Keratinocyte (primary cell): Measurements from ENCODE around the gene INA. TPM values are rescaled to one million over a fixed set of nuclear protein-coding genes. Genes with fewer than 3 reads are reported as not detected.

Experiments used
- DNase-seq: peaks from one replicate; pipeline ENCODE4 v3.0.0-alpha.2; 2011; ENCODE audit warnings: low read depth, missing footprints, low spot score
- FAIRE-seq: peaks from 2 replicates; lab custom pipeline; 2011; peaks lifted over from hg19 to GRCh38; lab: Jason Lieb, UNC
- H2AFZ ChIP-seq: 2 replicates; pipeline ENCODE4 v1.6.0; 2012; ENCODE audit warnings: low read length, control low read depth, inconsistent platforms; ENCODE audit not compliant: control insufficient read depth
- H3K27ac ChIP-seq: 2 replicates; pipeline ENCODE4 v1.5.1; 2011; ENCODE audit warnings: low read length; ENCODE audit not compliant: control insufficient read depth, insufficient read depth
- H3K27me3 ChIP-seq: 3 replicates; pipeline ENCODE4 v1.6.0; 2011; ENCODE audit warnings: low read length; ENCODE audit not compliant: control insufficient read depth, insufficient read depth; ENCODE audit errors: extremely low read depth
- H3K36me3 ChIP-seq, 2 experiments: 2 replicates in 1 of 2; 3 replicates in 1 of 2; pipeline ENCODE4 v1.5.1; 2011; ENCODE audit warnings: low read length in 2 of 2, mild to moderate bottlenecking in 1 of 2; ENCODE audit not compliant: control insufficient read depth in 2 of 2, insufficient read depth in 2 of 2; ENCODE audit errors: extremely low read depth in 1 of 2
- H3K4me1 ChIP-seq: 3 replicates; pipeline ENCODE4 v1.5.1; 2011; ENCODE audit warnings: low read length; ENCODE audit not compliant: control insufficient read depth, insufficient read depth; ENCODE audit errors: extremely low read depth
- H3K4me2 ChIP-seq: 3 replicates; pipeline ENCODE4 v1.6.0; 2011; ENCODE audit warnings: low read depth, low read length; ENCODE audit not compliant: control insufficient read depth, insufficient read depth; ENCODE audit errors: extremely low read depth
- H3K4me3 ChIP-seq, 3 experiments: fragments of 200-600 bp in 1 of 3; sonication (generic) in 1 of 3; 2 replicates in 2 of 3; 3 replicates in 1 of 3; pipeline ENCODE4 v1.5.1; 2011 to 2016; ENCODE audit warnings: low read length in 3 of 3, mild to moderate bottlenecking in 3 of 3, control low read depth in 2 of 3, inconsistent platforms in 1 of 3, low read depth in 1 of 3, mixed read lengths in 1 of 3, mixed run types in 1 of 3, moderate library complexity in 1 of 3; ENCODE audit not compliant: control insufficient read depth in 2 of 3, insufficient read depth in 2 of 3; ENCODE audit errors: extremely low read depth in 1 of 3
- H3K79me2 ChIP-seq: 2 replicates; pipeline ENCODE4 v1.6.0; 2012; ENCODE audit warnings: low read length; ENCODE audit not compliant: control insufficient read depth, insufficient read depth
- H3K9ac ChIP-seq: 3 replicates; pipeline ENCODE4 v1.6.0; 2011; ENCODE audit warnings: low read length; ENCODE audit not compliant: control insufficient read depth, insufficient read depth; ENCODE audit errors: extremely low read depth
- H3K9me1 ChIP-seq: 3 replicates; pipeline ENCODE4 v1.6.0; 2011; ENCODE audit warnings: low read length; ENCODE audit not compliant: control insufficient read depth, insufficient read depth; ENCODE audit errors: extremely low read depth
- H3K9me3 ChIP-seq: 2 replicates; pipeline ENCODE4 v1.5.1; 2012; ENCODE audit warnings: low read depth, low read length; ENCODE audit not compliant: control insufficient read depth
- H4K20me1 ChIP-seq: 3 replicates; pipeline ENCODE4 v1.6.0; 2011; ENCODE audit warnings: low read length; ENCODE audit not compliant: control insufficient read depth, insufficient read depth; ENCODE audit errors: extremely low read depth
- EZH2 ChIP-seq: IDR thresholded peaks from one replicate; pipeline ENCODE4 v1.6.1; 2012; ENCODE audit warnings: inconsistent platforms, mild to moderate bottlenecking, low read length, moderate library complexity
- dilution Hi-C: fragments of 300-500 bp; cut with MboI; formaldehyde crosslinking; loops from one replicate; pipeline ENCODE4 v1.7.0; 2020; ENCODE audit warnings: low sequenced_read_pairs; ENCODE audit not compliant: extremely low pct_ligation_motif_present
- polyA plus RNA-seq, 5 experiments: library from polyadenylated mRNA; depleted of rRNA in 3 of 5; stranded (reverse) in 3 of 5; stranded (forward) in 1 of 5; unstranded in 1 of 5; fragments of >200 nt; gene quantifications; 1 replicate in 1 of 5; 2 replicates in 3 of 5; 3 replicates in 1 of 5; pipeline versions ENCODE4 v1.2.1 to v1.2.3, GENCODE V29; 2011 to 2012; ENCODE audit warnings: missing spikeins in 2 of 5, low read depth in 1 of 5, low replicate concordance in 1 of 5
- TF ChIP-seq, protein P1 (sequence below), 3 experiments: IDR thresholded peaks in 1 of 3; conservative IDR thresholded peaks in 1 of 3; optimal IDR thresholded peaks in 1 of 3; 2 replicates in 2 of 3; 3 replicates in 1 of 3; pipeline versions ENCODE3 to v1.5.1; 2011; ENCODE audit warnings: low read length in 3 of 3, mild to moderate bottlenecking in 3 of 3, moderate library complexity in 2 of 3, control low read depth in 1 of 3, inconsistent platforms in 1 of 3; ENCODE audit not compliant: insufficient read depth in 2 of 3; ENCODE audit errors: extremely low read depth in 1 of 3

INA gene
- polyA plus RNA-seq, 1 donor (not counting 4 experiments of a cell fraction or from before 2014, with no cell fraction given): 4.6 TPM

DNA sequence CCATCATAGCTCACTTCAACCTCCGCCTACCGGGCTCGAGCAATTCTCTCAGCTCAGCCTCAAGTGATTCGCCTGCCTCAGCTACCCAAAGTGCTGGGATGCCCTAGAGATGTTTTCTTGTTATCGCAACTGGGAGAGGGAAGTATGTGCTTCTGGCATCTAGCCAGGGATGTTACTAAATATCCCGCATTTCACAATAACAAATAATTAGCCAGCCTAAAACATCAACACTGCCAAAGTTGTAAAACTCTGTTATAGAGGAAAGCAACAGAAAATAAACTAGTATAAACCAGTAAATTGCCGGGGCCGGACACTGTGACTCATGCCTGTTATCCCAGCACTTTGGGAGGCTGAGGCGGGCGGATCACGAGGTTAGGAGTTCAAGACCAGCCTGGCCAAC is 7.2 kb downstream of the INA start:
- Histone ChIP-seq H3K27me3 (peaks cover 16% of the 10 kb centered on the region), H3K79me2 (no peaks in the 10 kb centered on the region), H3K9me1 (no peaks in the 10 kb centered on the region), H4K20me1 (no peaks in the 10 kb centered on the region), H3K4me1 (no peaks in the 10 kb centered on the region), H3K4me2 (no peak overlapping the region), H3K9ac (no peak overlapping the region), H2AFZ (no peak overlapping the region), H3K27ac (no peak overlapping the region), H3K4me3 (no peak overlapping the region), H3K36me3 (no peaks in the 10 kb centered on the region), H3K9me3 (no peaks in the 10 kb centered on the region)
- dilution Hi-C loops: no loop called here
- DNase-seq (no peak), FAIRE-seq (no peak)
- no peak for TF ChIP-seq EZH2
- TF ChIP-seq, protein P1, sequence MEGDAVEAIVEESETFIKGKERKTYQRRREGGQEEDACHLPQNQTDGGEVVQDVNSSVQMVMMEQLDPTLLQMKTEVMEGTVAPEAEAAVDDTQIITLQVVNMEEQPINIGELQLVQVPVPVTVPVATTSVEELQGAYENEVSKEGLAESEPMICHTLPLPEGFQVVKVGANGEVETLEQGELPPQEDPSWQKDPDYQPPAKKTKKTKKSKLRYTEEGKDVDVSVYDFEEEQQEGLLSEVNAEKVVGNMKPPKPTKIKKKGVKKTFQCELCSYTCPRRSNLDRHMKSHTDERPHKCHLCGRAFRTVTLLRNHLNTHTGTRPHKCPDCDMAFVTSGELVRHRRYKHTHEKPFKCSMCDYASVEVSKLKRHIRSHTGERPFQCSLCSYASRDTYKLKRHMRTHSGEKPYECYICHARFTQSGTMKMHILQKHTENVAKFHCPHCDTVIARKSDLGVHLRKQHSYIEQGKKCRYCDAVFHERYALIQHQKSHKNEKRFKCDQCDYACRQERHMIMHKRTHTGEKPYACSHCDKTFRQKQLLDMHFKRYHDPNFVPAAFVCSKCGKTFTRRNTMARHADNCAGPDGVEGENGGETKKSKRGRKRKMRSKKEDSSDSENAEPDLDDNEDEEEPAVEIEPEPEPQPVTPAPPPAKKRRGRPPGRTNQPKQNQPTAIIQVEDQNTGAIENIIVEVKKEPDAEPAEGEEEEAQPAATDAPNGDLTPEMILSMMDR (optimal IDR thresholded peaks at IDR 0.05 in 1 of 3, IDR thresholded peaks at IDR 0.05 in 1 of 3, conservative IDR thresholded peaks at IDR 0.05 in 1 of 3; ENCODE audit: extremely low read depth in 1 of 3, insufficient read depth in 2 of 3, low read length in 3 of 3): no peak

DNA sequence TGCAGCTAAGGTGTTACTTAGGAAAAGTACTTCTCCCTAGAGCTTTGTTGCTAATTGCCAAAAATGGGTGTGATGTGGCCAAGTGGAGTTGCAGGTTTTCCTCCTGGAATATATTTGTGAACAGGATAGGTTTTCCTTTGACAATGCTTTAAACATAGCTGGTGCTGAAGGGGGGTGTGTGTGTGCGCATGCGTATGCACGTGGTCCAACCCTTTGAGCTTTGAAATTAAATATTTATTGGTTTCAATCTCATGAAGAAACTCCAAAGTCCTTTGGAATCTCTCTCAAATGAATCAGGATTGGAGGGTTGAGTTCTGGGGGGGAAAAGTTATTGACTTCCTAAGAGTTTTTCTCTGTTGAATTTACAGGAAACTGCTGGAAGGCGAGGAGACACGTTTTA is 11.1 kb downstream of the INA start:
- Histone ChIP-seq H3K4me1 (no peaks in the 10 kb centered on the region), H3K27ac (no peak overlapping the region), H3K9me3 (no peaks in the 10 kb centered on the region), H3K27me3 (peaks cover 8% of the 10 kb centered on the region), H3K9ac (no peak overlapping the region), H3K79me2 (no peaks in the 10 kb centered on the region), H4K20me1 (no peaks in the 10 kb centered on the region), H3K4me2 (no peak overlapping the region), H2AFZ (no peak overlapping the region), H3K4me3 (no peak overlapping the region), H3K9me1 (no peaks in the 10 kb centered on the region), H3K36me3 (no peaks in the 10 kb centered on the region)
- DNase-seq (no peak), FAIRE-seq (no peak)
- TF ChIP-seq, protein P1 (optimal IDR thresholded peaks at IDR 0.05 in 1 of 3, IDR thresholded peaks at IDR 0.05 in 1 of 3, conservative IDR thresholded peaks at IDR 0.05 in 1 of 3; ENCODE audit: extremely low read depth in 1 of 3, insufficient read depth in 2 of 3, low read length in 3 of 3): no peak
- no peak for TF ChIP-seq EZH2
- dilution Hi-C loops: no loop called here
